ENCODE data around the gene PI16.
A peak's percentile ranks its signal among the peaks of the same experiment; 100 is the strongest.
"Not testable (repeated sequence)": the region's sequence is repeated elsewhere in the genome, so short reads cannot be mapped to it uniquely, and the experiment has no call there.

The PI16 gene

DNA sequence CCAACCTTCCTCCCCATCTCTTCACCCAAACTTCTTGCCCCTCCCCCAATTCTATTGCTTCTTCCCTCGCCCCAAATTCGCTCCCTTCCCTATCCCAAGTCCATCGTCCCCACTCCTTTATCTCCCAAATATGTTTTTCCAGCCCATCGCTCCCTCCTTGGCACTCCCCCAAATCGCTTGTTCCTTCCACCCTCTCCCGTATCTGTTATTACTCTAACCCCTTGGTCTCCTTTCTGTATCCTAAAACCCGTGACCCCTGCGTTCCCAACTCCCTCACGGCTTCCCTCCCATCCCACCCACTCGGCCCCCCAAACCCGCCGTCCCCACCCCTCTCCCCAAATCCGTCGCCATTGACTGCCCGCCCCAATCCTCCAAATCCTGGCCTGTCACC lies 30.9 kb downstream of the PI16 start:
- H3K4me3 ChIP-seq (ENCODE audit: low read length): peak overlapping the region; percentile 87
- no peak for DNase-seq (ENCODE audit: low read depth, low spot score)

DNA sequence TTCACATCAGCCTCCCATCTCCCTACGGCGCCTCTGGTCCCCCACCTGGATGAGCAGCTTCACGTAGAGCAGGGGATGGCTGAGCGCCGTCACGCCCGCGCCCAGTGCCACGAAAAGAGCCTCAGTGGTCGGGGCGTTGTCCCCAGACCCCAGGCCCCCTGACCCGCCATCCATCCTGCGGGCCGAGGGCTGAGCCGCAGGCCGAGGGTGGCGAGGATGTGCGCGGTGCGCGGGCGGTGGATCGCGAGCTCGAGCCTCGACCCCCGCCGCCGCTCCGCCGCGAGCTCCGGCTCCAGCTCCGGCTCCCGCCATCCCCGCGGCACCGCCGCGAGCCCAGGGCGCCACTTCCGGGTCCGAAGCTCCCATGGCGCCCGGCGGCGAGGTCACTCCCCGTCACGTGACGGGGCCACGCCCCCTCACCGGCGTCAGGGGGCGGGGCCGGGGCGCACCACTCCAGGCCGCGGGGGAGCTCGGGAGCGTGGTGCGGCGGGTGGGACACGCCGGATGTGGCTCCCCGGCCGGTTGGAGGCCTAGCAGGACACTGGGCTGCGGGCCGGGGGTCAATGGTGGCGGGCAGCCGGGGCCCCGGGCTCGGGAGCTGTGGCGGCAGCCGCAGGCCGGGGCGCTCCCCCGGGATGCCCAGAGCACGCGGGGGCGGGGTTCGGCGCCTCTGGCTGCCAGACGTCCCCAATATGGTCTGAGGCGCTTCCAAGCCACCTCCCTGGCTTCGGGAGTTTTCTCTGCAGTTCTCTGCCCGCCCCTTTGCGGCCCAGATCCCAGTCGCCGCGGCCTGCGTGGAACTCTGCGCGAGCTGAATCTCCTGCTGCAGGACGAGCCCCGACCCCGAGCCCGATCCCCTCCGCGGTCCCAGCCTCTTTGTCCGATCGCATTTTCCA lies 31.5 kb downstream of the PI16 start, which contains the start of gene MTCH1:
MTCH1 (minus strand) TSS at position 389 of the 896 bp plus-strand sequence; CDS start at position 366, 23 bp downstream.
- peak; percentile 80 for DNase-seq (ENCODE audit: low read depth, low spot score)
- peak within 1 kb of the TSS; percentile 91 for H3K4me3 ChIP-seq (ENCODE audit: low read length)

DNA sequence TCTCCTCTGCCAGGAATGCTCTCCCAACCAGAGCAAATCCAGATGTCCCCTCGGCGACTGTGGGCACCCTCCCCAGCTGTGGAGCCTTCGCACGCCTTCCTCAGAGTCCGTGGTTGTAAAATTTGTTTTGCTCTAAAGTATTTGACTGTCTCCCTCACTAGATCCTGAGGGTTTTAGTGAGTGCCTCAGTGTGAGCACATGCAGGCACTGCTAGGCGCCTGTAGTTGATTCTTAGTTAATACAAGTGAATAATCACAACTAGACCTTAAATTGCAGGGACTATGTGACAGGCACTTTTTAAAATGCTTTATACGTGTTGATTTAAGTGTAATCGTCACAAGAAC lies 32.1 kb downstream of the PI16 start:
- DNase-seq (ENCODE audit: low read depth, low spot score): no peak
- peak overlapping the region; percentile 91 for H3K4me3 ChIP-seq (ENCODE audit: low read length)

DNA sequence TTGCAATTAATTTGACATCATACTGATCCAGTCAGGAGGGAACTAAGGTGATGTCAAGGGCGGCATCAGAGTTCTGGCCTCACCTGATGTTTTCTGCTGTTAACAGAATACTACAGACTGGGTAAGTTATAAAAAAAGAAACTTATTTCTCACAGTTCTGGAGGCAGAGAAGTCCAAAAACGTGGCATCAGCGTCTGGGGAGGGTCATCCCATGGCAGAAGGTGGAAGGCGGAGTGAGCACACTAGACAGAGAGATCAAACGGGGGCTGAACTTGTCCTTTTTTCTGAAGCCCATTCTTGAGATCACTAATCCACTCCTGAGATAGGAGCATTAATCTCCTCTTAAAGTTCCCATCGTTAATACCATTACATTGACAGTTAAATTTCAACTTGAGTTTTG lies 34.7 kb downstream of the PI16 start:
- DNase-seq (ENCODE audit: low read depth, low spot score): no peak
- H3K4me3 ChIP-seq (ENCODE audit: low read length): no peak overlapping the region

DNA sequence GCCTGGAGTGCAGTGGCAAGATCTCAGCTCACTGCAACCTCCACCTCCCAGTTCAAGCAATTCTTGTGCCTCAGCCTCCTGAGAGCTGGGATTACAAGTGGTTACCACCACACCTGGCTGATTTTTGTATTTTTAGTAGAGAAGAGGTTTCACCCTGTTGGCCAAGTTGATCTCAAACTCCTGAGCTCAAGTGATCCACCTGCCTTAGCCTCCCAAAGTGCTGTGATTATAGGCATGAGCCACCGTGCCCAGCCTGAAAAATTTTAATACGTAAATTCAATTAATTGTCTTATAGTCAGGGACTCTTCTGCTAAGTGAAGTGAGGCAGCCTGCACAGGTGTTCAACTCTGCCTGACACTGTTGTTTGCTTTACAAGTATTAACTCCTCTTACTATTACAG lies 35.9 kb downstream of the PI16 start:
- not testable (repeated sequence) for DNase-seq (ENCODE audit: low read depth, low spot score); H3K4me3 ChIP-seq (ENCODE audit: low read length)

DNA sequence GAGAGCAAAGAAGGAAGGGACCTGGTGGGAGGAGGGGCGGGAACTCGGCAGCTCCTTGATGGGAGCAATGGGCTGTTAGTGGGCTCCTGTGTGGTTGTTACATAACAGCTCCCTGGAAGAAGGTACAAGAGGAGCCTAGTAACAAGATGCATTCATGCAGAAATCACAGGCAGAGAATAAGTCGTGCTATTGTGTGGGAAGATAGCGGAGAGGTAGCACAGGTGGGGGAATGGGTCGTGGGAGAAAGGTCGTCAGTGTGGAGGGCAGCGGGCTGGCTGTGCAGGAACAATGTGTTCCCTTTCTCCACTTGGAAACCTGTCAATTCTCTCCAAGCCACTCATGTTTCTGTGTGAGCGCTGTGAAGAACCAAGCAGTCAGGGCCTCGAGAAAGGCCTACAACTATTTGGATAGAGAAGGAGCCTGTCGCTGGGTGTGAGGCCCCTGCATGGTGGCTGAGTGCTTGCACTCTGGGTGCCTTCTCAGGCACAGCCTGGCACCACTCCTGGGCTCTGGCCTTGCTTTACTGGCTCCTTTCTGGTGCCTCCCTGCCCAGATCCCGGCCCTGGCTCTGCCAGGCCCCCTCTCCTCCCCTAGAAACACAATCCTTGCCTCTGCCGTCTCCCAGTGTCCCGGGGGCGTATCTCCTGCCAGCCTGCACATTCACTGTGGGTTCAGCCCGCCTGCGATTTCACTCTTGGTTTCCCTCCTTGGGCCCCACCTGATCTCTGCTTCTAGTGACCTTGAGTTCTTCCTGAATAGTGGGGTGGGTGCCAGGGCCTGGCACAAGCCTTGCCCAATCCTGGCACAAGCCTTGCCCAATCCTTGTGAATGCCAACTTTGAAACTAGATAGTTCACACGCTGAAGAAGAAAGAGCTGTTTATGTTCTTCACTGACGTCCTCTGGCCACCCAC lies 43.5 kb downstream of the PI16 start:
- DNase-seq (ENCODE audit: low read depth, low spot score): no peak
- H3K4me3 ChIP-seq (ENCODE audit: low read length): no peak overlapping the region

DNA sequence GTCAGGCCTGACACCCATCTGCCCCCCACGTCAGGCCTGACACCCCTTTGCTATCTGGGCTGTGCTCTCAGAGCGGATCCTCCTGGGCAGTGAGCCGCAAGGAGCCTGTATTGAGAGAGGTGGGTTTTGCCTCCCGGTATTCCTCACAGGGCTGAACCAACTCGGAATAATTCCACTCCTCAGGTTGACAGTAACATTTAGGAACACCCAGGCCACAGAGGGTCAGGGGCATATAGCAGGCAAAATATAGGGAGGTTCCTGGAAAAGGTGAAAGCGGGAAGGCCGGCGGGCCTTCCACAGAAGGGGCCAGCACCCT lies 44.1 kb downstream of the PI16 start:
- H3K4me3 ChIP-seq (ENCODE audit: low read length): no peak overlapping the region
- DNase-seq (ENCODE audit: low read depth, low spot score): no peak

DNA sequence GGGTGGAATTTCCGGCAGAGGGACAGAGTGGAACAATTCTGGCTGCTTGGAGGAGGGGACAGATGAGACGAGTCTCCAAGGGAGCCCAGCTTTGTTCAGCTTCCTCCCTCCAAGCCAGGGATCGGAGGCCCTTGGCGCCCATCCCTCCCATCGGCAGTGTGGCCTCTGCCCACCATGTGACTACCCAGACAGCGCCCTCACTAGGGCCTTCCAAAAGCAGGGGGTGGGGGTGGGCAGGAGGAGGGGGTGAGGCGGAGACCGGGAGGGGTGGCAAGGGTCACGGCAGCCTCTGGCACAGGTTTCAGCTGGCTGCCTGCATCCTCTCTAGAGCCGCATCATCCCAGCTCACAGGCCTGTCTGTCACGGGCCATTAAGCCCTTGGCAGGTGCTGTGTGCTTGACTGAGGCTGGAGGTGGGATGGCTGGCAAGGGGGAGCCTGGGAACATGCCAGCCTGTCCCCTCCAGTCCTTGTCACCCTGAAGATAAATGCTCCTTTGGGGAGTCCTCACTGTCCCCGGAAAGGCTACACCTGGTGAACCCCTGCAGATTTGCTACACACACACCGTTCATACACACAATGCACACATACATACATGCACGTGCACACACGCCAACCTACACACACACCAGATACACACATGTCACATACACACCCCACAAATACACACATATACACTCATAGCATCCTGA lies 44.7 kb downstream of the PI16 start:
- H3K4me3 ChIP-seq (ENCODE audit: low read length): no peak overlapping the region
- no peak for DNase-seq (ENCODE audit: low read depth, low spot score)

DNA sequence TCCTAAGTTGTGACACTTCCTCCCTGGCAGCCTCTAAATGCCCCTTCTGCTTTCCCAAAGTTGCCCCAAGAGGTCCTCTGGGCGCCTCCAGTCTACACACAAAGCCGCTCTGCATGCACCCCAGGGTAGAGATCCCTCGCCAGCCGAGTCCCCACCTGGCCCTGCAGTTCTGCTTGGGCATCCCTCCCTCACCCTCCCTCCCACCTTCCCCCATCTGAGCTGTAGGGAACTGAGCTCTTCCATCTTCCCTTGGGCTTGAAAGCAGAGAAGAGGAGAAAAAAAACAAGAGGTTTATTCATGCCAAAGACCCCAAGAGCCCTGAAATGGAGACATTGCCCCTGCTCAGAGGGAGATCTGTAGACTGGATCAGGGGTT lies 45.2 kb downstream of the PI16 start:
- DNase-seq (ENCODE audit: low read depth, low spot score): no peak
- H3K4me3 ChIP-seq (ENCODE audit: low read length): no peak overlapping the region

DNA sequence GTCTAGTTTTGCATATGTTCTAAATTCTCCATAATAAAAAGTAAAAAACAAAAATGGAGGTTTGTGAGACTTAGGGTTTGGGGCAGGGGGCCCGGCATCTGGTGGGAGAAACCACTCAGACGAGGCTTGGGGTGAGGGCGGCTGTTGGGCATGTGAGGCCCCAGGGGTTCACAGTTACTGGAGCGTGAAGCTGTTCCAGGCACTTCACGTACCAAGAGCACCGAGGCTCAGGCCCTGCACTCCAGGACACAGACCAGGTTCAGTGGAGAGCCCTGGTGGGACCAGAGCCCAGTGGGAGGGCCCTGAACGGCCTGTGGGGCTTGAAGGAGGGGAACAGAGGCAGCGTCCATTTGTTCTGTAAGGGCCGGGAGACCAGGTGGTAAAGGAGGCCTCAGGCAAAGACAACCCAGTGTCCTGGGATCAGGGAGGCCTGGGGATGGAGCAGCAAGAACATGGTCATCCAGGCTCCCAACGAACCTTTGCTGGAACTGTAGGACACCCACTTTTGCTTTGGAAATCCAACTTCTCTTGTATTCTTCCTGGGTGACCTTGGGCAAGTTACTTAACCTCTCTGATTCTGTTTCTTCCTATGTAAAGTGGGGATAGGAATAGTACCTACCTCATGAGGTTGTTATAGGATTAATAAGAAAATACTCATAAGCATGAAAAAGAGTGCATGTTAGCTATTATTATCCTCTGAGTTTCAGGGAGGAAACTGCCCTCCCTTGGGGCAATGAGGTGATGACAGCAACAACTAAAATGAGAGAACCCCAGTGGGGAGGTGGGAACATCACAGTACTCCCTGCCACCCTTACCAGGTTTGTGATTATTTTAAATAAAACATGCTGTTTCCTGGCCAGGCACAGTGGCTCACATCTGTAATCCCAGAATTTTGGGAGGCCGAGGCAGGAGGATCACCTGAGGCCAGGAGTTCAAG lies 49.8 kb downstream of the PI16 start:
- no peak for DNase-seq (ENCODE audit: low read depth, low spot score)
- no peak overlapping the region for H3K4me3 ChIP-seq (ENCODE audit: low read length)

DNA sequence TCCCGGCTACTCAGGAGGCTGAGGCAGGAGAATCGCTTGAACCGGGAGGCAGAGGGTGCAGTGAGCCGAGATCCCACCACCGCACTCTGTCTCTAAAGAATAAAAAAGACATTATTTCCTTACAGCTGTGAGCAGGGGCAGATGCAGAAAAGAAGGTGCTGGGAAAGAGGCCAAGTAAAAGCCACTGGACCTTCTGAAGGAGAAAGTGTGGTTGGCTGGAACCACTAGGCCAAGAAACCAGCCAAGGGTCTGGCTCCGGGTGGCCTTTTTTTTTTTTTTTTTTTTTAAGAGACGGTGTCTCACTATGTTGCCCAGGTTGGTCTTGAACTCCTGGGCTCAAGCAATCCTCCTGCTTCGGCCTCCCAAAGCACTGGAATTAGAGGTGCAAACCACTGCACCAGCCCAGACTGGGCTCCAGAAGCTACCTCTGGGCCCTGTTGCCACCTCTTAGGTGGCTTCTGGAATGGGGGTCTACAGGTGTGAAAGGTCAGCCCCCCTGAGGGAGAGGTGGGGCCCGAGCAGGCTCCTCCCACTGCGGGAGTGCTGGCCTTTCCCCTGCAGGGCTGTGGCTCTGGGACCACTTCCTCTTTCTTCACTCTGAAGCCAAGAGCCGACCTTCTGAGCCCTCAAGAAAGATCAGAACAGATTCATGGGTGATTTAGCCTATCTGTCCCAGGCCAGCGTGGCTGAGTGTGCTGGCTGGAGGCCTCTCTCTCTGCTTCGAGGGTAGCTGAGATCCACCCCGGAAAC lies 50.7 kb downstream of the PI16 start, which contains the start of gene FGD2:
FGD2 (plus strand) TSS at position 595 of the 750 bp plus-strand sequence. CDS start 163 bp downstream, outside the sequence.
- no peak for DNase-seq (ENCODE audit: low read depth, low spot score)
- no peak within 1 kb of the TSS for H3K4me3 ChIP-seq (ENCODE audit: low read length)

DNA sequence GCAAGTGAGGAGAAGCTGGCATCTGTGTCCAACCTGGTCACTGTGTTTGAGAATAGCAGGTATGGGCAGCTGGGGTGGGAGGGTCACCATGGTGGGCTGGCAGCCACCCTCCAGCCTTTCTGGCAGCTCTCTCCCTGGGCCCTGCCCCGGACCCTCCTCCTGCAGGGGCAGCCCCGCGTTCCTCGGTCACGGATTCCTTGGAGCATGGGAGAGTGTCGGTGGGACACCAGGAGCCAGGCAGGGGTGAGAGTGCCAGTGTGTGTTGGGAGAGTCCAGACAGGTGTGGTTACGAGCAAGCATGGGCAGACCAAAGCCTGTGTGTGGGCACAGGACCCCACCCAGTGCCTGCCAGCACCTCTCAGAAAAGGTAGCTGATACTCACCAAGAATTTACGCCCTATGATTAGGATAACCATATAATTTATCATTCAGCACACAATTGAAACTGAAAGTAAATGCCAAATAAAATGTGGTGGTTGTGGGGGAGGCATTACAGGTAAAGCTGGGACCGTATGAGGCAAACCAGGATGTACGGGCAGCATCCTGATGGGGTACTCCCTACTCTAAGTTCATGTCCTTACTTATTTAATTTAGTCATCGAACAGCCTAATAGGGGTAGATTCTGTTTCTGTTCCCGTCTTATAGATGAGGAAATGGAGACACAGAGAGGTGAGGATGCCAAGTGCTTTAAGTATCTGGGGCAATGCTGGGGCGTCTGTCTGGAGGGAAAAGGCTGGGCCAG lies 51.5 kb downstream of the PI16 start:
- no peak for DNase-seq (ENCODE audit: low read depth, low spot score)
- H3K4me3 ChIP-seq (ENCODE audit: low read length): no peak overlapping the region

DNA sequence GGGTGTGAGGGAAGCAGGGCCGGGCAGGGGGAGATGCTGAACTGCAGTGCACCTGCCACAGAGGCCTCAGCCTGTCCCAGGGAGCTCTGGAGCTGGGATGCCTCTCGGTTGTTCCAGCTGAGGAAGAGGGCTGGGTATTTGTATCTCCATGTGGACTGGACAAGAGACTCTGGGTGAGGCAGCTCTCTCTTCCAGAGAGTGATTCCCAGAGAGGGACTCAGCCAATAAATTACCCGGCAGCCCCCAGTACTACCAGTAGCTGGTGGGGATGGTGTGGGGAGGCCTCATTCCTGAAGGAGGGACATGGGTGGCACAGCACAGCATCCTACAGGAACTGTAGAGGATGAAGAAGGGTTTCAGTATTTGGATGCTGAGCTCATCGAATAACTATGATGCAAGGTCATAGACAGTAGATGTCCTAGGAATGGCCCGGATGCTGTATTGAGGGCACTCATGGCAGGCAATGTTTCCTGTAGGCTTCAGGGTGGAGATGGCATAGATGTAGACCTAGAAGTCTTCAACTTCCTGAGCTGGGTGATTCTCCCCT lies 52.3 kb downstream of the PI16 start:
- no peak for DNase-seq (ENCODE audit: low read depth, low spot score)
- no peak overlapping the region for H3K4me3 ChIP-seq (ENCODE audit: low read length)

DNA sequence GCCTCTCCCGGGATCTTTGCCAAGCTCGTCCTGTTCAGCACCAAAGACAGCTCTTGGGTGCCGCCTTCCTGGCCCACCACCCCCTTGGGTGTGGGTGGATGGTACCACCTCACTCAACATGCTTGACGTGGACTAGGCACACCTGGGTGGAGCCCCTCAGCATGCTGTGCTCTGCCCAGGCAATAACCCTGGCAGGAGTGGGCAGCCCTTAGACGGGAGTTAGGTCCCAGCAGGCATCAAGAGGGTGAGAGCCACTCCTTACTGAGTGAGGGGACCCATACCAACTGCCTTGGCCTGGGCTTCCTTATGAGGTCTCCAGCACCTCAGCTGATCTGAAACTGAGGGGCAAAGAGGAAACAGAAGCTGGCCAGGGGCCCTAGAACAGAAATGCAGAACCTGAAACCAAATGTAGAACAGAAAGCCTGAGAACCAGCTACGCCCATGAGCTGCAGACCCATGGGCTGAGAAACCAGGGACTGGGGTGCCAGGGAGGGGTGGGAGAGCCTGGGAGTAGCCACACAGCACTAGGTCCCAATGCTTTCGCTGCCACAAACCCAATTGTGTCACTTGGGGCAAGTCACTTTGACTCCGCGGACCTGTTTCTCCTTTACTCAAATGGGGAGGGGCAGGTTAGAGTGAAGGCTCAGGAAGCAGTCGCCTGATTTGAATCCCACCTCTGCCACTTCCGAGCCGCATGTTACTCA lies 53.0 kb downstream of the PI16 start:
- H3K4me3 ChIP-seq (ENCODE audit: low read length): no peak overlapping the region

DNA sequence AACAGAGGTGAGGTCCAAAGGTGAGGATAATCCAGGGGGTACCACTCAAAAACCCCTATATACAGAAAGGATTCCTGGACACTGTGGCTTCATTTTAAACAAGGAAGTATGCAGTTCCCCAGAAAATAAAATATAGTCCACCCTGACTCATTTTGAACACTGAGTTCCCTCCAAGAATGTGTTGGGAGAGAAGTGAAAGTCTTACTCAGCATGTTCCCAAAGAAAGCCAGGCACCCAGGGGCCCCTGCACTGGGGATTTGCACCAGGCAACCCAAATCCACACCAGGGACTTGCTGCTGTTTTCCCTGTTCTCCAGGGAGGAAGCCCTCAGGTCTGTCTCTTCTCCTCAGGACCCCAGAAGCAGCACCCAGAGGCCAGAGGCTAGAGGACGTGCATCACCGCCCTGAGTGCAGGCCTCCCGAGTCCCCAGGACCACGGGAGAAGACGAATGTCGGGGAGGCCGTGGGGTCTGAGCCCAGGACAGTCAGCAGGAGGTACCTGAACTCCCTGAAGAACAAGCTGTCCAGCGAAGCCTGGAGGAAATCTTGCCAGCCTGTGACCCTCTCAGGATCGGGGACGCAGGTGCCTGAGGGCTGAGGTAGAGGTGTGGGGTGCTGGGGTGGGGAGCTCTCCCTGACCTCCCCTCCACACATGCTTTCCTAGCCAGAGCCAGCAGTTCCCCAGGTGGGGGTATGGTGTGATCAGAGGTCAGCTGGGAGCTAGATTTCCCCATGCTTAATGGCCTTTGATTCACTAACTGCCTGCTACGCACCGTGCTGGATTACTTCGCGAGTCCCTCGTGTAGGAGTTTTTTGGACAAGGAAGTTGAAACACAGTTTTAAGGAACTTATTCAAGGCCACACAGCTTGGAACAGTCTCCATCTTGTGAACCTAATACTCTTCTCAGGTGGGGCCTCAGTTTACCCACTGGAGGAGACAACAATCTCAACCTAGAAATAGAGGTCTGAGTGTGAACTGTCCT lies 54.2 kb downstream of the PI16 start:
- no peak for DNase-seq (ENCODE audit: low read depth, low spot score)
- H3K4me3 ChIP-seq (ENCODE audit: low read length): no peak overlapping the region

More for the DNA sequence above, 53.0 kb downstream of the PI16 start:
- DNase-seq (ENCODE audit: low read depth, low spot score): no peak
